Ovary (tissue), 9 donors: ENCODE results near the gene DNAJC16. TPM values are rescaled to one million over a fixed set of nuclear protein-coding genes. Genes with fewer than 3 reads are reported as not detected.
"Not testable (repeated sequence)": the region's sequence is repeated elsewhere in the genome, so short reads cannot be mapped to it uniquely, and the experiment has no call there.

Source experiments
- DNase-seq, 5 donors: peaks; one replicate each; pipeline ENCODE4 v3.0.0-alpha.2; 2019 to 2020
- H3K27ac ChIP-seq, 2 donors: fragments of 200-600 bp; one replicate each; pipeline versions ENCODE4 v1.5.1 to v1.8.0; 2019 to 2022
- H3K27me3 ChIP-seq: fragments of 200-600 bp; one replicate; pipeline ENCODE4 v1.8.0; 2022
- H3K36me3 ChIP-seq: fragments of 200-600 bp; sonication (generic); one replicate; pipeline ENCODE4 v1.5.1; 2019
- H3K4me1 ChIP-seq: one replicate; pipeline ENCODE4 v1.8.1; 2013; ENCODE audit warnings: mild to moderate bottlenecking, moderate library complexity; ENCODE audit not compliant: insufficient read depth
- H3K4me3 ChIP-seq: fragments of 200-600 bp; sonication (generic); one replicate; pipeline ENCODE4 v1.5.1; 2017
- H3K9me3 ChIP-seq, 2 donors: fragments of 200-600 bp in 1 of 2; sonication (generic) in 1 of 2; one replicate each; pipeline versions ENCODE4 v1.5.1 to v1.8.1; 2013 to 2019; ENCODE audit warnings: mild to moderate bottlenecking in 1 of 2, moderate library complexity in 1 of 2
- EP300 ChIP-seq: sonication (generic); formaldehyde crosslinking; IDR thresholded peaks from one replicate; pipeline ENCODE4 v1.6.1; 2017; ENCODE audit warnings: antibody characterized with exemption
- POLR2A ChIP-seq: fragments of 450-650 bp; IDR thresholded peaks from one replicate; pipeline ENCODE4 v1.6.1; 2017; ENCODE audit warnings: antibody characterized with exemption, mild to moderate bottlenecking, moderate library complexity
- WGBS, 3 donors: extraction: QIAGEN DNeasy Blood & Tissue Kit in 1 of 3; methylation state at CpG; one replicate each; pipeline versions ENCODE4 v1.1.5 to v1.1.7; 2013 to 2017; 5-methylcytosine and 5-hydroxymethylcytosine counted together
- intact Hi-C, 4 donors: fragments of 100-400 bp; cut with DNase I; formaldehyde crosslinking; loops; one replicate each; pipeline versions ENCODE4 v1.11.0 to v1.15.1; 2022 to 2023
- polyA plus RNA-seq, 2 donors: library from polyadenylated mRNA; stranded (reverse); fragments of 200-250 nt in 1 of 2; fragments of 350-450 nt in 1 of 2; fragmentation: Illumina TruSeq in 1 of 2; extraction: RNeasy Lipid Tissue Mini Kit (QIAGEN cat#74804) in 1 of 2; gene quantifications; one replicate each; pipeline ENCODE4 v1.2.3, GENCODE V29; 2013 to 2014
- total RNA-seq, 7 donors: library from RNA; depleted of rRNA in 2 of 7; stranded (reverse); fragments of >200 nt in 2 of 7; fragmentation: NEBNext Ultra II Directional in 3 of 7; extraction: Animal tissue kit (Norgen Biotek cat#: 25700) in 3 of 7; gene quantifications; one replicate each; pipeline versions ENCODE4 v1.1.0 to v1.2.4, GENCODE V29; 2016 to 2023
- TF ChIP-seq, protein P1 (sequence below), 3 donors: fragments of 450-650 bp in 2 of 3; fragments of 200-600 bp in 1 of 3; IDR thresholded peaks; one replicate each; pipeline versions ENCODE4 v1.5.1 to v1.8.0; 2016 to 2022; ENCODE audit warnings: antibody characterized with exemption in 3 of 3, mild to moderate bottlenecking in 1 of 3
- donor health status: DM: no; HTN: no; CAD: no; lungs with moderate emphysema.
- donor health status: DM: no; HTN: no; CAD: no.
- donor health status: Bipolar disorder and iron deficiency.
- donor health status: DM: yes; HTN: yes; CAD: no.
- donor health status: DM: no; HTN: no; CAD: no.
- donor health status: DM: yes; HTN: yes; CAD: no.

The DNAJC16 gene
- total and polyA plus RNA-seq, 9 donors, result 4.7 to 33.3 (median 17.6) TPM

DNA sequence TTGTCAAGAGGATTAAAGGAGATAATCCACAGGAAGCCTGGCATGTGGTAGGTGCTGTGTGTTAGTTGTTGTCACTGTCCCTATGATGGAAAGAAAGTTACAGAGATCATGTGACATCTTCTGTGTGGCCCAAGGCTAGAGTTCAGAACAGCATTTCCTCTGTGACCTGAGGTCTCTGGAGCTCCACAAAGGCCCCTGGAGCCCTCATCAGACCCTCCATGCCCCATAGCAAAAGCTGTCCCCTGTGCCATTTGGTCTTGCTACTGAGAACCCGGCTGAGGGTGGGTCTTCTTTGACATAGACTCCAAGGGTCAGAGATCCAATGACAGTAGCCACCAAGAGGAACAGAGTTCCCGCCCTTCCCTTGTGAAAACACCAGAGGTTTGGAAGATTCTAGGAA is 42.7 kb upstream of the DNAJC16 start:
- DNase-seq, result no peak
- TF ChIP-seq EP300 (no peak), POLR2A (no peak)
- TF ChIP-seq, protein P1, sequence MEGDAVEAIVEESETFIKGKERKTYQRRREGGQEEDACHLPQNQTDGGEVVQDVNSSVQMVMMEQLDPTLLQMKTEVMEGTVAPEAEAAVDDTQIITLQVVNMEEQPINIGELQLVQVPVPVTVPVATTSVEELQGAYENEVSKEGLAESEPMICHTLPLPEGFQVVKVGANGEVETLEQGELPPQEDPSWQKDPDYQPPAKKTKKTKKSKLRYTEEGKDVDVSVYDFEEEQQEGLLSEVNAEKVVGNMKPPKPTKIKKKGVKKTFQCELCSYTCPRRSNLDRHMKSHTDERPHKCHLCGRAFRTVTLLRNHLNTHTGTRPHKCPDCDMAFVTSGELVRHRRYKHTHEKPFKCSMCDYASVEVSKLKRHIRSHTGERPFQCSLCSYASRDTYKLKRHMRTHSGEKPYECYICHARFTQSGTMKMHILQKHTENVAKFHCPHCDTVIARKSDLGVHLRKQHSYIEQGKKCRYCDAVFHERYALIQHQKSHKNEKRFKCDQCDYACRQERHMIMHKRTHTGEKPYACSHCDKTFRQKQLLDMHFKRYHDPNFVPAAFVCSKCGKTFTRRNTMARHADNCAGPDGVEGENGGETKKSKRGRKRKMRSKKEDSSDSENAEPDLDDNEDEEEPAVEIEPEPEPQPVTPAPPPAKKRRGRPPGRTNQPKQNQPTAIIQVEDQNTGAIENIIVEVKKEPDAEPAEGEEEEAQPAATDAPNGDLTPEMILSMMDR (IDR thresholded peaks at IDR 0.05), result no peak
- no peaks in the 10 kb centered on the region for H3K9me3 ChIP-seq

DNA sequence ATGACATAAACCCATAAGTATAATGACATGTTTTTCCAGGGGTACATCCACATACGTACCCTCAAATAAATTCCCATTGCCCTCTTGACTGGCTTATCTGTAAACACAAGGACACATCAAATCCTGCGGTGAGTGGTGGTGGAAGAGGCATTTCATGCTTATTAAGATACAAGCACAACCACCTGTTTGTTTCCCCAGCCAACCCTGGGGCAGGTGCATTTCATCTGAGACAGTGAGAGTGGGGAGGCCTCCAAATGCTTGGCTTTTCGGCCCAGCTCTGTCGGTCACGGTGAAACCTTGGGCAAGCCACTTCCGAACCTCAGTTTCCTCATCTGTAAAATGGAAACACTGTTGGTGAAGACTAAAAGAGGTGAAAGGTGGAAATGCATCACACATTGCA is 42.2 kb upstream of the DNAJC16 start:
- H3K27me3 ChIP-seq, H3K4me3 ChIP-seq, H3K9me3 ChIP-seq, DNase-seq, intact Hi-C loops, H3K27ac ChIP-seq, H3K4me1 ChIP-seq, H3K36me3 ChIP-seq: not testable (repeated sequence)
- WGBS, 3 donors, result 83 to 87% (median 87%) methylated on average over 6 of the region's 6 CpGs

More for the DNA sequence above, 42.7 kb upstream of the DNAJC16 start:
- no peak overlapping the region for H3K27ac ChIP-seq
- H3K4me3 ChIP-seq, result no peak overlapping the region
- no peaks in the 10 kb centered on the region for H3K27me3 ChIP-seq
- WGBS, 3 donors, result 91 to 96% (median 94%) methylated on average over 2 of the region's 2 CpGs
- H3K4me1 ChIP-seq, result no peaks in the 10 kb centered on the region
- H3K36me3 ChIP-seq, result no peaks in the 10 kb centered on the region
- intact Hi-C loops, result no loop called here

- Histone ChIP-seq H3K9me3 (no peaks in the 10 kb centered on the region), H3K4me3 (no peak overlapping the region), H3K4me1 (no peaks in the 10 kb centered on the region), H3K27me3 (no peaks in the 10 kb centered on the region), H3K36me3 (no peaks in the 10 kb centered on the region), H3K27ac (no peak overlapping the region)
- 94 to 98% (median 95%) methylated on average over 6 of the region's 6 CpGs for WGBS, 3 donors
- intact Hi-C loops, result no loop called here
- no peak for DNase-seq
- TF ChIP-seq, protein P1 (IDR thresholded peaks at IDR 0.05), result no peak
- no peak for TF ChIP-seq EP300
- TF ChIP-seq POLR2A, result no peak
Observed at GRCh38 chr1:15485636-15486035, 41.0 kb upstream of the DNAJC16 start.

DNA sequence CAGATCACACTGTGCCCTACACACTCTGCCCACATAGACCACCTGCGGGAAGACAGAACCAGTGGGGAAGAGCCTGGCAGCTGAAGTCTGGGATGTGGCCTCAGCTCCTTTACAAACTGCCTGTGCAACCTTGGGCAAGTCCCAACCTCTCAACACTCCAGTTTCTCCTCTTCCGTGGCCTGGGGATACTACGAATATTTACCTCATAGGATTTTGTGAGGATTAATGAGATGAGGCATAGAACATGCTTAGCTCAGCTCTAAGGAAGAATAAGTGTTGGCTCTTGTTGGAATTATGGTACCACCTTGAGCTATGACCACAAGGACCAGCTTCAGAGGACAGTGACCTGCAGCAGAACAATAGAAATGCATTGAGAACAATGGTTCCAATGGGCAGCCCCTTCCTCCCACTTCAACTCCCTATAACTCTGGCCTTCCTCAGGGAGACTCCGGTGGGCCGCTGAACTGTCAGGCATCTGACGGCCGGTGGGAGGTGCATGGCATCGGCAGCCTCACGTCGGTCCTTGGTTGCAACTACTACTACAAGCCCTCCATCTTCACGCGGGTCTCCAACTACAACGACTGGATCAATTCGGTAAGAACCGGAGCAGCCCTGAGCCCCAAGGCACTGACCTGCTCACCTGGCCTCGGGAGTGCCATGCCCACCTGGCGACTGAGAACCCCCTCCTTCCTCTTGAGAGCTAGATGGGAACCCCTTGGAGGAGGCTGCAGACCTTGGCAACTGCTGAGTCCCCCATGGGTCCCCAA is 39.6 kb upstream of the DNAJC16 start:
- WGBS, 3 donors, result 93 to 96% (median 94%) methylated on average over 17 of the region's 17 CpGs
- H3K9me3 ChIP-seq, H3K36me3 ChIP-seq, intact Hi-C loops, H3K4me1 ChIP-seq, H3K4me3 ChIP-seq, H3K27me3 ChIP-seq, H3K27ac ChIP-seq, DNase-seq: not testable (repeated sequence)

GRCh38 chr1:15488371-15488770 is 38.3 kb upstream of the DNAJC16 start:
- Histone ChIP-seq H3K36me3 (no peaks in the 10 kb centered on the region), H3K9me3 (no peaks in the 10 kb centered on the region), H3K27me3 (no peaks in the 10 kb centered on the region), H3K4me1 (no peaks in the 10 kb centered on the region), H3K27ac (no peak overlapping the region), H3K4me3 (no peak overlapping the region)
- WGBS, 3 donors, result 93 to 96% (median 93%) methylated on average over 3 of the region's 3 CpGs
- DNase-seq, result no peak
- TF ChIP-seq POLR2A (no peak), EP300 (no peak)
- TF ChIP-seq, protein P1 (IDR thresholded peaks at IDR 0.05), result no peak
- intact Hi-C loops, result no loop called here
